Gastroesophageal sphincter (tissue), 3 donors: Measurements from ENCODE around the gene METTL15.

Source experiments
- POLR2A ChIP-seq, 2 donors: fragments of 450-650 bp; IDR thresholded peaks; one replicate each; pipeline ENCODE4 v1.6.1; 2017; ENCODE audit warnings: antibody characterized with exemption in 2 of 2, mild to moderate bottlenecking in 2 of 2, moderate library complexity in 1 of 2
- TF ChIP-seq, protein P1 (sequence below), 4 experiments: fragments of 200-600 bp in 2 of 4; fragments of 450-650 bp in 2 of 4; sonication (generic) in 1 of 4; IDR thresholded peaks; one replicate each; pipeline ENCODE4 v1.5.1; 2017 to 2019; ENCODE audit warnings: antibody characterized with exemption in 4 of 4, mild to moderate bottlenecking in 2 of 4, moderate library complexity in 2 of 4

DNA sequence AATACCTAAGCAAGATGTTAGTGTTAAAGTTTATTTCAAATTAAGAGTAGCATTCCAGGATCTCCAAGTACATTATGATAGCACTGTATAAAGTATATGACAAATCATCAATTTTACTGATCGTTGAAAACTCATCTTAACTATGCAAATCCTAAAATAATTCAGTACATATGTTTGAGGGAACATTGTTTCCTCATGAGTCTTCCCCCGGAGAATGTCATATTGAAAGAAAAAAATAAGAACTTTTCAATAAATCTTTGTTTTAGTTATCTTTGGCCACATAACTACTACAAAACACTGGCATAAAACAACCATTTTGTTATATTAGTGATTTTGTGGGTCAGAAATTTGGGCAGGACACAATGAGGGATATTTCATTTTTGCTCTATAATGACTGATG lies 135.4 kb downstream of the METTL15 start:
- TF ChIP-seq, protein P1, sequence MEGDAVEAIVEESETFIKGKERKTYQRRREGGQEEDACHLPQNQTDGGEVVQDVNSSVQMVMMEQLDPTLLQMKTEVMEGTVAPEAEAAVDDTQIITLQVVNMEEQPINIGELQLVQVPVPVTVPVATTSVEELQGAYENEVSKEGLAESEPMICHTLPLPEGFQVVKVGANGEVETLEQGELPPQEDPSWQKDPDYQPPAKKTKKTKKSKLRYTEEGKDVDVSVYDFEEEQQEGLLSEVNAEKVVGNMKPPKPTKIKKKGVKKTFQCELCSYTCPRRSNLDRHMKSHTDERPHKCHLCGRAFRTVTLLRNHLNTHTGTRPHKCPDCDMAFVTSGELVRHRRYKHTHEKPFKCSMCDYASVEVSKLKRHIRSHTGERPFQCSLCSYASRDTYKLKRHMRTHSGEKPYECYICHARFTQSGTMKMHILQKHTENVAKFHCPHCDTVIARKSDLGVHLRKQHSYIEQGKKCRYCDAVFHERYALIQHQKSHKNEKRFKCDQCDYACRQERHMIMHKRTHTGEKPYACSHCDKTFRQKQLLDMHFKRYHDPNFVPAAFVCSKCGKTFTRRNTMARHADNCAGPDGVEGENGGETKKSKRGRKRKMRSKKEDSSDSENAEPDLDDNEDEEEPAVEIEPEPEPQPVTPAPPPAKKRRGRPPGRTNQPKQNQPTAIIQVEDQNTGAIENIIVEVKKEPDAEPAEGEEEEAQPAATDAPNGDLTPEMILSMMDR (IDR thresholded peaks at IDR 0.05) = no peak
- TF ChIP-seq POLR2A (IDR thresholded peaks at IDR 0.05) = no peak
